Mesenchymal stem cell (in vitro differentiated cells and primary cell): ENCODE measurements around the gene TTC23L.

Source experiments
- DNase-seq: peaks from one replicate; pipeline ENCODE4 v3.0.0-alpha.2; 2013
- H2AFZ ChIP-seq: one replicate; pipeline ENCODE4 v1.6.1; 2013; ENCODE audit warnings: low read depth, mild to moderate bottlenecking, control low read depth, inconsistent platforms, low read length, moderate library complexity
- H2AK5ac ChIP-seq: 2 replicates; pipeline ENCODE4 v1.6.1; 2013; ENCODE audit warnings: low read length, moderate library complexity, mild to moderate bottlenecking, inconsistent platforms; ENCODE audit not compliant: severe bottlenecking
- H2BK120ac ChIP-seq: one replicate; pipeline ENCODE4 v1.6.1; 2013; ENCODE audit warnings: low read depth, mild to moderate bottlenecking, inconsistent platforms, low read length, moderate library complexity
- H2BK12ac ChIP-seq, 2 experiments: one replicate each; pipeline ENCODE4 v1.6.1; 2013; ENCODE audit warnings: inconsistent platforms in 2 of 2, low read length in 2 of 2, mild to moderate bottlenecking in 2 of 2, moderate library complexity in 2 of 2, control low read depth in 1 of 2
- H2BK15ac ChIP-seq: one replicate; pipeline ENCODE4 v1.6.1; 2013; ENCODE audit warnings: mild to moderate bottlenecking, low read depth, inconsistent platforms; ENCODE audit not compliant: poor library complexity, severe bottlenecking
- H2BK5ac ChIP-seq: 2 replicates; pipeline ENCODE4 v1.6.1; 2013; ENCODE audit warnings: low read depth, mild to moderate bottlenecking, low read length, control low read depth, inconsistent platforms; ENCODE audit not compliant: poor library complexity, severe bottlenecking
- H3K14ac ChIP-seq, 2 experiments: one replicate each; pipeline ENCODE4 v1.6.1; 2013; ENCODE audit warnings: inconsistent platforms in 2 of 2, low read length in 2 of 2, control low read depth in 1 of 2, mild to moderate bottlenecking in 1 of 2, moderate library complexity in 1 of 2
- H3K18ac ChIP-seq, 2 experiments: one replicate each; pipeline ENCODE4 v1.6.1; 2013; ENCODE audit warnings: inconsistent platforms in 2 of 2, low read length in 2 of 2, control low read depth in 1 of 2, low read depth in 1 of 2, mild to moderate bottlenecking in 1 of 2
- H3K23ac ChIP-seq, 2 experiments: one replicate each; pipeline ENCODE4 v1.6.1; 2013; ENCODE audit warnings: inconsistent platforms in 2 of 2, low read length in 2 of 2, mild to moderate bottlenecking in 2 of 2, moderate library complexity in 2 of 2, control low read depth in 1 of 2
- H3K27ac ChIP-seq: 2 replicates; pipeline ENCODE4 v1.5.1; 2013; ENCODE audit warnings: mild to moderate bottlenecking, moderate library complexity, low read length, control low read depth, inconsistent platforms; ENCODE audit not compliant: poor library complexity, severe bottlenecking
- H3K27me3 ChIP-seq, 2 experiments: 2 replicates each; pipeline versions ENCODE4 v1.6.1 to v1.7.0; 2013; ENCODE audit warnings: low read length in 2 of 2, mild to moderate bottlenecking in 2 of 2, moderate library complexity in 2 of 2, control low read depth in 1 of 2, inconsistent platforms in 1 of 2; ENCODE audit not compliant: control insufficient read depth in 1 of 2, insufficient read depth in 1 of 2
- H3K36me3 ChIP-seq, 2 experiments: 2 replicates each; pipeline versions ENCODE4 v1.6.1 to v1.7.0; 2013; ENCODE audit warnings: low read length in 2 of 2, control low read depth in 1 of 2, inconsistent platforms in 1 of 2, low read depth in 1 of 2, mild to moderate bottlenecking in 1 of 2; ENCODE audit not compliant: insufficient read depth in 2 of 2, control insufficient read depth in 1 of 2
- H3K4ac ChIP-seq, 2 experiments: one replicate each; pipeline ENCODE4 v1.6.1; 2013; ENCODE audit warnings: inconsistent platforms in 2 of 2, low read length in 2 of 2, mild to moderate bottlenecking in 2 of 2, moderate library complexity in 2 of 2, control low read depth in 1 of 2, low read depth in 1 of 2
- H3K4me1 ChIP-seq: 2 replicates; pipeline ENCODE4 v1.6.1; 2013; ENCODE audit warnings: low read depth, low read length, control low read depth; ENCODE audit not compliant: control insufficient read depth, insufficient read depth
- H3K4me2 ChIP-seq: 2 replicates; pipeline ENCODE4 v1.6.1; 2013; ENCODE audit warnings: low read length, mild to moderate bottlenecking, inconsistent platforms; ENCODE audit not compliant: poor library complexity, severe bottlenecking
- H3K4me3 ChIP-seq, 2 experiments: 2 replicates each; pipeline versions ENCODE4 v1.5.1 to v1.7.0; 2013; ENCODE audit warnings: low read length in 2 of 2, mild to moderate bottlenecking in 2 of 2, control low read depth in 1 of 2, low read depth in 1 of 2; ENCODE audit not compliant: insufficient read depth in 1 of 2
- H3K79me1 ChIP-seq: replicated peaks from 2 replicates; pipeline ENCODE4 v1.6.1; 2013; ENCODE audit warnings: mild to moderate bottlenecking, control low read depth, low read length, inconsistent platforms; ENCODE audit not compliant: poor library complexity, severe bottlenecking
- H3K9ac ChIP-seq: 2 replicates; pipeline ENCODE4 v1.7.0; 2013; ENCODE audit warnings: mild to moderate bottlenecking, low read length, moderate library complexity
- H3K9me3 ChIP-seq: 2 replicates; pipeline ENCODE4 v1.7.0; 2013; ENCODE audit warnings: mild to moderate bottlenecking, low read length; ENCODE audit not compliant: control insufficient read depth
- H4K8ac ChIP-seq: one replicate; pipeline ENCODE4 v1.6.1; 2013; ENCODE audit warnings: inconsistent platforms, mild to moderate bottlenecking, low read length, moderate library complexity
- H4K91ac ChIP-seq: one replicate; pipeline ENCODE4 v1.6.1; 2013; ENCODE audit warnings: mild to moderate bottlenecking, low read length, inconsistent platforms
- WGBS: methylation state at CpG from one replicate; pipeline ENCODE4 v1.1.7; 2013; ENCODE audit warnings: mixed read lengths; 5-methylcytosine and 5-hydroxymethylcytosine counted together

The TTC23L gene

GRCh38 chr5:34903260-34903659 is 64.3 kb downstream of the TTC23L start:
- H2BK15ac ChIP-seq, result no peak overlapping the region
- no peaks in the 10 kb centered on the region for H3K27me3 ChIP-seq
- H3K18ac ChIP-seq, result no peak overlapping the region
- H2AFZ ChIP-seq, result no peak overlapping the region
- no peak overlapping the region for H2AK5ac ChIP-seq
- H3K79me1 ChIP-seq, result peaks cover 9% of the 10 kb centered on the region
- no peak overlapping the region for H3K9ac ChIP-seq
- H4K91ac ChIP-seq, result no peak overlapping the region
- H3K4me3 ChIP-seq, result no peak overlapping the region
- no peak overlapping the region for H3K4ac ChIP-seq
- no peak overlapping the region for H2BK120ac ChIP-seq
- H3K9me3 ChIP-seq, result no peaks in the 10 kb centered on the region
- H3K4me1 ChIP-seq, result no peaks in the 10 kb centered on the region
- no CpG with 5 or more reads among the region's 1 CpG for WGBS
- no peak overlapping the region for H3K14ac ChIP-seq
- no peak overlapping the region for H2BK5ac ChIP-seq
- H3K23ac ChIP-seq, result no peak overlapping the region
- H3K36me3 ChIP-seq, result peaks cover 0 to 44% of the 10 kb centered on the region in 2 experiments
- no peak overlapping the region for H2BK12ac ChIP-seq
- H3K27ac ChIP-seq, result no peak overlapping the region
- H4K8ac ChIP-seq, result no peak overlapping the region
- H3K4me2 ChIP-seq, result no peak overlapping the region
- no peak for DNase-seq

GRCh38 chr5:34905564-34905963 is 66.6 kb downstream of the TTC23L start:
- no CpG with 5 or more reads among the region's 2 CpGs for WGBS
- H3K18ac ChIP-seq, result no peak overlapping the region

GRCh38 chr5:34913072-34913471 is 74.1 kb downstream of the TTC23L start:
- WGBS, result 78% methylated on average over 1 of the region's 2 CpGs
- Histone ChIP-seq H4K8ac (no peak overlapping the region), H3K9ac (peak overlapping the region; percentile 95), H4K91ac (no peak overlapping the region), H3K4ac (no peak overlapping the region), H3K4me2 (no peak overlapping the region), H2BK5ac (no peak overlapping the region), H3K27me3 (no peaks in the 10 kb centered on the region), H2BK12ac (no peak overlapping the region), H3K9me3 (no peaks in the 10 kb centered on the region), H3K79me1 (peaks cover 3% of the 10 kb centered on the region), H3K14ac (no peak overlapping the region), H3K18ac (no peak overlapping the region), H2AK5ac (no peak overlapping the region), H3K27ac (no peak overlapping the region), H3K4me1 (peaks cover 2% of the 10 kb centered on the region), H3K36me3 (peaks cover 0 to 41% of the 10 kb centered on the region in 2 experiments), H3K4me3 (no peak overlapping the region), H3K23ac (no peak overlapping the region), H2BK120ac (no peak overlapping the region), H2AFZ (no peak overlapping the region), H2BK15ac (no peak overlapping the region)
- DNase-seq, result no peak

More at GRCh38 chr5:34905564-34905963, 66.6 kb downstream of the TTC23L start:
- Histone ChIP-seq H3K4me1 (no peaks in the 10 kb centered on the region), H3K79me1 (peaks cover 9% of the 10 kb centered on the region), H2BK120ac (no peak overlapping the region), H4K91ac (no peak overlapping the region), H3K4ac (no peak overlapping the region), H3K9me3 (no peaks in the 10 kb centered on the region), H2BK12ac (no peak overlapping the region), H2AFZ (no peak overlapping the region), H2AK5ac (no peak overlapping the region), H3K4me3 (no peak overlapping the region), H2BK5ac (no peak overlapping the region), H3K9ac (no peak overlapping the region), H3K36me3 (peaks cover 0 to 60% of the 10 kb centered on the region in 2 experiments), H4K8ac (no peak overlapping the region), H3K27ac (no peak overlapping the region), H3K14ac (no peak overlapping the region), H2BK15ac (no peak overlapping the region), H3K27me3 (no peaks in the 10 kb centered on the region), H3K4me2 (no peak overlapping the region), H3K23ac (no peak overlapping the region)
- DNase-seq, result no peak

- H2AK5ac ChIP-seq, result no peak overlapping the region
- H4K8ac ChIP-seq, result peak overlapping the region; percentile 12
- peaks cover 3 to 31% of the 10 kb centered on the region in 2 experiments for H3K36me3 ChIP-seq
- no peak overlapping the region for H4K91ac ChIP-seq
- peak overlapping the region; percentile 59 for H3K4me2 ChIP-seq
- no peak overlapping the region for H3K23ac ChIP-seq
- H3K9me3 ChIP-seq, result no peaks in the 10 kb centered on the region
- H3K79me1 ChIP-seq, result peaks cover 5% of the 10 kb centered on the region
- H3K4me1 ChIP-seq, result peaks cover 2% of the 10 kb centered on the region
- peak overlapping the region; percentile 84 to 97 for H3K4me3 ChIP-seq
- peak overlapping the region; percentile 4 to 77 for H3K18ac ChIP-seq
- H3K27ac ChIP-seq, result peak overlapping the region; percentile 88
- no peak overlapping the region for H3K4ac ChIP-seq
- no peak overlapping the region for H2BK120ac ChIP-seq
- no peak overlapping the region for H2BK12ac ChIP-seq
- DNase-seq, result peak; percentile 59
- H2BK15ac ChIP-seq, result peak overlapping the region; percentile 63
- peak overlapping the region; percentile 15 for H2AFZ ChIP-seq
- H3K9ac ChIP-seq, result peak overlapping the region; percentile 95
- no peak overlapping the region for H2BK5ac ChIP-seq
- H3K27me3 ChIP-seq, result no peaks in the 10 kb centered on the region
- WGBS, result 4% methylated on average over 20 of the region's 20 CpGs
- H3K14ac ChIP-seq, result no peak overlapping the region
These were observed 75.7 kb downstream of the TTC23L start for GRCh38 chr5:34914671-34915138.
